Measurements from ENCODE around the gene SPEF1. TPM values are rescaled to one million over a fixed set of nuclear protein-coding genes. Genes with fewer than 3 reads are reported as not detected.
A peak's percentile ranks its signal among the peaks of the same experiment; 100 is the strongest.

The SPEF1 gene
- total RNA-seq, 4 donors from 2014 or later, result not detected

GRCh38 chr20:3732327-3733118 is 48.7 kb downstream of the SPEF1 start, which contains the start of gene HSPA12B:
Gene HSPA12B (plus strand): TSS chr20:3732685. CDS start chr20:3738675, 5,990 bp downstream.
- no peaks in the 10 kb centered on the region for H3K36me3 ChIP-seq
- no peaks in the 10 kb centered on the region for H3K9me3 ChIP-seq
- H3K27ac ChIP-seq, result peak within 1 kb of the TSS in 3 of 4 donors; percentile 72 to 80 (median 77)
- TF ChIP-seq POLR2AphosphoS5 (IDR thresholded peaks at IDR 0.05), result no peak
- TF ChIP-seq POLR2A (IDR thresholded peaks at IDR 0.05), result no peak
- TF ChIP-seq CTCF (IDR thresholded peaks at IDR 0.05), result no peak
- no peak for TF ChIP-seq EP300 (IDR thresholded peaks at IDR 0.05)
- peaks cover 0 to 33% (median 11%) of the 10 kb centered on the region in 3 donors for H3K4me1 ChIP-seq
- H3K4me3 ChIP-seq, result peak within 1 kb of the TSS; percentile 28 to 53
- ATAC-seq, result peak; percentile 48
- H3K27me3 ChIP-seq, result peaks cover 60% of the 10 kb centered on the region
- WGBS, 2 donors (ENCODE audit: low coverage in 1 of 2), result no CpG with 5 or more reads among the region's 67 CpGs

- Histone ChIP-seq H3K27ac (peak overlapping the region in 3 of 4 donors; percentile 72 to 80 (median 77)), H3K9me3 (no peaks in the 10 kb centered on the region), H3K36me3 (no peaks in the 10 kb centered on the region), H3K4me1 (peaks cover 0 to 37% (median 11%) of the 10 kb centered on the region in 3 donors), H3K4me3 (peak overlapping the region in 1 of 2 donors; percentile 53), H3K27me3 (peaks cover 60% of the 10 kb centered on the region)
- 50% methylated on average over 1 of the region's 16 CpGs; no CpG with 5 or more reads in 1 of the 2 donors for WGBS, 2 donors (ENCODE audit: low coverage in 1 of 2)
- no peak for ATAC-seq
- TF ChIP-seq POLR2A (IDR thresholded peaks at IDR 0.05) (no peak), POLR2AphosphoS5 (IDR thresholded peaks at IDR 0.05) (no peak), CTCF (IDR thresholded peaks at IDR 0.05) (no peak)
These were observed 49.3 kb downstream of the SPEF1 start for GRCh38 chr20:3731944-3732326.

- Histone ChIP-seq H3K4me1 (peaks cover 0 to 37% (median 11%) of the 10 kb centered on the region in 3 donors), H3K9me3 (no peaks in the 10 kb centered on the region), H3K36me3 (no peaks in the 10 kb centered on the region), H3K4me3 (no peak overlapping the region), H3K27ac (peak overlapping the region in 2 of 4 donors; percentile 37 to 77), H3K27me3 (peaks cover 61% of the 10 kb centered on the region)
- 87 to 93% methylated on average over 5 to 10 of the region's 12 CpGs for WGBS, 2 donors (ENCODE audit: low coverage in 1 of 2)
- TF ChIP-seq POLR2A (IDR thresholded peaks at IDR 0.05) (no peak), EP300 (IDR thresholded peaks at IDR 0.05) (no peak), POLR2AphosphoS5 (IDR thresholded peaks at IDR 0.05) (no peak), CTCF (IDR thresholded peaks at IDR 0.05) (no peak)
- ATAC-seq, result no peak
These were observed 50.2 kb downstream of the SPEF1 start for GRCh38 chr20:3730803-3731672.

- TF ChIP-seq EP300 (IDR thresholded peaks at IDR 0.05), result no peak
- no peak for TF ChIP-seq POLR2AphosphoS5 (IDR thresholded peaks at IDR 0.05)
- TF ChIP-seq POLR2A (IDR thresholded peaks at IDR 0.05), result no peak
- no peak for TF ChIP-seq CTCF (IDR thresholded peaks at IDR 0.05)
- peak overlapping the region in 2 of 4 donors; percentile 33 to 37 for H3K27ac ChIP-seq
- no peak for ATAC-seq
- H3K4me1 ChIP-seq, result peaks cover 0 to 33% (median 11%) of the 10 kb centered on the region in 3 donors
- H3K36me3 ChIP-seq, result no peaks in the 10 kb centered on the region
- no peaks in the 10 kb centered on the region for H3K9me3 ChIP-seq
- H3K4me3 ChIP-seq, result no peak overlapping the region
- 75 to 89% methylated on average over 2 to 4 of the region's 8 CpGs for WGBS, 2 donors (ENCODE audit: low coverage in 1 of 2)
- peaks cover 66% of the 10 kb centered on the region for H3K27me3 ChIP-seq
These were observed 51.3 kb downstream of the SPEF1 start for GRCh38 chr20:3729811-3730540.
